ENCODE data around the gene PCDHGA11.
"Not testable (repeated sequence)": the region's sequence is repeated elsewhere in the genome, so short reads cannot be mapped to it uniquely, and the experiment has no call there.

PCDHGA11 gene

DNA sequence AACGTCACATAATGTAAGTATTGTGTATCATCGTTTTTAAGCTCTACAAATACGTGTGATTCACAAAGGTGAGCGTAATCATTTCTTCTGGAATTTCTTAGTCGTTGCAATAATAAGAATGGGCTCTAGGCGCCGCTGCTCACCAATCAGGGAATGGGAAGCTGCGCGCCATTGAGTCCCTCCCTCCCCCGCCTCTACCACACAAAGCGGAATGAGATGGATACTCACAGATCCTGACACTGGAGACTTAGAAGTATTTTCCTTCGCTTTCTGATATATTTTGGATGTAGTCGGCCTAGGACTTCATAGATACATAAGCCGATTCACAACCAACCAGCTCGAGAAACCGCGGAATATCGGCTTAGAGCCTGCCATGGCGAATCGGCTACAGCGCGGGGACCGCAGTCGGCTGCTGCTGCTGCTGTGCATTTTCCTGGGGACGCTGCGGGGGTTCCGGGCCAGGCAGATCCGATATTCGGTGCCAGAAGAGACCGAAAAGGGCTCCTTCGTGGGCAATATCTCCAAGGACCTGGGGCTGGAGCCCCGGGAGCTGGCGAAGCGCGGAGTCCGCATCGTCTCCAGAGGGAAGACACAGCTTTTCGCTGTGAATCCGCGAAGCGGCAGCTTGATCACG, at the start of gene PCDHGA11:
TSS of gene PCDHGA11 (plus strand) at position 197 of the 634 bp plus-strand sequence. CDS start at position 374, 177 bp downstream.
- no peak for DNase-seq

DNA sequence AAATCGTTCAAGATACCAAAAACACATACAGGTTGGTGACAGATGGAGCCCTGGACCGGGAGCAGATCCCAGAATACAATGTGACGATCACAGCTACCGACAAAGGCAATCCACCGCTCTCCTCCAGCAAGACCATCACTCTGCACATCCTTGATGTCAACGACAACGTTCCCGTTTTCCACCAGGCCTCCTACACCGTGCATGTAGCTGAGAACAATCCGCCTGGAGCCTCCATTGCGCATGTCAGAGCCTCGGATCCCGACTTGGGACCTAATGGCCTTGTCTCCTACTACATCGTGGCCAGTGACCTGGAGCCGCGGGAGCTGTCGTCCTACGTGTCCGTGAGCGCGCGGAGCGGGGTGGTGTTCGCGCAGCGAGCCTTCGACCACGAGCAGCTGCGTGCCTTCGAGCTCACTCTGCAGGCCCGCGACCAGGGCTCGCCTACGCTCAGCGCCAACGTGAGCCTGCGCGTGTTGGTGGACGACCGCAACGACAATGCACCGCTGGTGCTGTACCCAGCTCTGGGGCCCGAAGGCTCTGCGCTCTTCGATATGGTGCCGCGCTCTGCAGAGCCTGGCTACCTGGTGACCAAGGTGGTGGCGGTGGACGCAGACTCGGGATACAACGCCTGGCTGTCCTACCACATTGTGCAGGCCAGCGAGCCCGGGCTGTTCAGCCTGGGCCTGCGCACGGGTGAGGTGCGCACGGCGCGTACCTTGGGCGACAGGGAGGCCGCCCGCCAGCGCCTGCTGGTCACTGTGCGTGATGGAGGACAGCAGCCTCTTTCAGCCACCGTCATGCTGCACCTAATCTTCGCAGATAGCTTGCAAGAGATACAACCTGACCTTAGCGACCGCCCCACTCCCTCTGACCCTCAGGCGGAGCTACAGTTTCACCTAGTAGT, 49.0 kb upstream of the PCDHGA11 start:
- no peak for DNase-seq

DNA sequence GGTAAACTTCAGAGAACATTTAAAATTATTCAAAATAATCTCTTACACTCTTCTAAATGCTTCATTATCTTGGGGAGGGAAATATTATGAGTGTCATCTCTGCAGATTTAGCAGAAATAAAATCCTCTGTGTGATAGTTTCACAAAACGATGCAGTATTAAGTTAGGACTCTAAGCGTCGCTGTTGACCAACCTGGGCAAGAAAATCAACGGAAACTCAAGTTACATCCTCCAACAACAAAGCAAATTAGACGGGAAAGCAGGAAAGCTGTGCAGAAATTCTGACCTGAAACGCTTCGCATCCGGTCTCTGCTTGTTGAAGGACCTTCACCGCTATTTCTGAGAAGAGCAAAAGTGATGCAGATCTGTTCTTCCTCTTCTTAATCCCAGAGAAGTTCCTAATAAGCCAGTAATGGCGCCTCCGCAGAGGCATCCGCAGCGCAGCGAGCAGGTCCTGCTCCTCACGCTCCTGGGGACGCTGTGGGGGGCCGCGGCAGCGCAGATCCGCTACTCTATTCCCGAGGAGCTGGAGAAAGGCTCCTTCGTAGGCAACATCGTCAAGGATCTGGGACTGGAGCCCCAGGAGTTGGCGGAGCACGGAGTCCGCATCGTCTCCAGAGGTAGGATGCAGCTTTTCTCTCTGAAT, 47.1 kb upstream of the PCDHGA11 start, which contains the start of gene PCDHGA6:
TSS of gene PCDHGA6 (plus strand) at position 219 of the 645 bp plus-strand sequence. CDS start at position 412, 193 bp downstream.
- no peak for DNase-seq

DNA sequence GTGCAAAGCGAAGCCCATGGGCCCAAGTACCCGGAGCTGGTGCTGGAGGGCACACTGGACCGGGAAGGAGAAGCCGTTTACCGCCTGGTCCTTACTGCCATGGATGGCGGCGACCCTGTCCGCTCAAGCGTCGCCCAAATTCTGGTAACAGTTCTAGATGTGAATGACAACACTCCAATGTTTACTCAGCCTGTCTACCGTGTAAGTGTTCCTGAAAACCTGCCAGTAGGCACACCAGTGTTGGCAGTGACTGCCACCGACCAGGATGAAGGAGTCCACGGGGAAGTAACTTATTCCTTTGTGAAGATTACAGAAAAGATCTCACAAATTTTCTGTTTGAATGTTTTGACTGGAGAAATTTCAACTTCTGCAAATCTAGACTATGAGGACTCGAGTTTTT, 46.2 kb upstream of the PCDHGA11 start:
- no peak for DNase-seq

DNA sequence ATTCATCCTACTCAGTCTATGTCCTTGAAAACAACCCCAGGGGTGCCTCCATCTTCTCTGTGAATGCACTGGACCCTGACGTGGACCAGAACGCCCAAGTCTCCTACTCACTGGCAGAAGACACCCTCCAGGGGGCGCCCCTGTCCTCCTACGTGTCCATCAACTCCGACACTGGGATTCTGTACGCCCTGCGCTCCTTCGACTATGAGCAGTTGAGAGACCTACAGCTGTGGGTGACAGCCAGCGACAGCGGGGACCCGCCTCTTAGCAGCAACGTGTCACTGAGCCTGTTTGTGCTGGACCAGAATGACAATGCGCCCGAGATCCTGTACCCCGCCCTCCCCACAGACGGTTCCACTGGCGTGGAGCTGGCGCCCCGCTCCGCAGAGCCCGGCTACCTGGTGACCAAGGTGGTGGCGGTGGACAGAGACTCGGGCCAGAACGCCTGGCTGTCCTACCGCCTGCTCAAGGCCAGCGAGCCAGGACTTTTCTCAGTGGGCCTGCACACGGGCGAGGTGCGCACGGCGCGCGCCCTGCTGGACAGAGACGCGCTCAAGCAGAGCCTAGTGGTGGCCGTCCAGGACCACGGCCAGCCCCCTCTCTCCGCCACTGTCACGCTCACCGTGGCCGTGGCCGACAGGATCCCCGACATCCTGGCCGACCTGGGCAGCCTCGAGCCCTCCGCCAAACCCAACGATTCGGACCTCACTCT, 45.3 kb upstream of the PCDHGA11 start:
- DNase-seq, result not testable (repeated sequence)

DNA sequence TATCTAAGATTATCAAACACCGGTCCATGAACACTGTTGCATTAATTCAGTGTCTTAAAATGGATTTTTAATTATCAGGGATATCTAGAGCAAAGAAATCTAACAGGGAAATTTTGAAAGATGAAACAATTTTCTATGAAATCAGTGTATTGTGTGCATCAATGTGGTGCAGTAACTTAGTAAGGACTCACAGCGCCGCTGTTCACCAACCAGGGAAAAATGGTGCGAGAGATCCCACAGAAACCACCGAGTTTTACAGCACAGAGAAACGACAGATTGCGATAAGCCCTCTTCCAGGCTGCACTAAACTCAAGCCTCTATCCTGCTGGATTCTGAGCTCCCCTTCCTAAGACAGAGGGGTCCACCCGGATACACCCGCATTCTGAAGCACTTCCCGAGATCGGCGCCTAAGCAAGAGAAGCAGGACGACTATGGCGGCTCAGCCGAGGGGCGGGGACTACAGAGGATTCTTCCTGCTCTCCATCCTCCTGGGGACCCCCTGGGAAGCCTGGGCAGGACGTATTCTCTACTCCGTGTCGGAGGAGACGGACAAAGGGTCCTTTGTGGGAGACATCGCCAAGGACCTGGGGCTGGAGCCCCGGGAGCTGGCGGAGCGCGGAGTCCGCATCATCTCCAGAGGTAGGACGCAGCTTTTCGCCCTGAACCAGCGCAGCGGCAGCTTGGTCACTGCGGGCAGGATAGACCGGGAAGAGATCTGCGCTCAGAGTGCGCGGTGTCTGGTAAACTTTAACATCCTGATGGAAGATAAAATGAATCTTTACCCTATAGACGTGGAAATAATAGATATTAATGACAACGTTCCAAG, 38.2 kb upstream of the PCDHGA11 start, which contains the start of gene PCDHGA7:
TSS of gene PCDHGA7 (plus strand) at position 274 of the 826 bp plus-strand sequence. CDS start at position 432, 158 bp downstream.
- no peak for DNase-seq

DNA sequence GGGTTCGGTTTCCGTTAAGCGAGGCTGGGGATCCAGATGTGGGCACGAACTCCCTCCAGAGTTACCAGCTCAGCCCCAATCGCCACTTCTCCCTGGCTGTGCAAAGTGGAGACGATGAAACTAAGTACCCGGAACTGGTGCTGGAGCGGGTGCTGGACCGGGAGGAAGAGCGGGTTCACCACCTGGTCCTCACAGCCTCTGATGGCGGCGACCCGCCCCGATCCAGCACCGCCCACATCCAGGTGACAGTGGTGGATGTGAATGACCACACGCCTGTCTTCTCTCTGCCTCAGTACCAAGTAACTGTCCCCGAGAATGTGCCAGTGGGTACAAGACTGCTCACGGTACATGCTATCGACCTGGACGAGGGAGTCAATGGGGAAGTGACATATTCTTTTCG, 37.5 kb upstream of the PCDHGA11 start:
- DNase-seq, result no peak

DNA sequence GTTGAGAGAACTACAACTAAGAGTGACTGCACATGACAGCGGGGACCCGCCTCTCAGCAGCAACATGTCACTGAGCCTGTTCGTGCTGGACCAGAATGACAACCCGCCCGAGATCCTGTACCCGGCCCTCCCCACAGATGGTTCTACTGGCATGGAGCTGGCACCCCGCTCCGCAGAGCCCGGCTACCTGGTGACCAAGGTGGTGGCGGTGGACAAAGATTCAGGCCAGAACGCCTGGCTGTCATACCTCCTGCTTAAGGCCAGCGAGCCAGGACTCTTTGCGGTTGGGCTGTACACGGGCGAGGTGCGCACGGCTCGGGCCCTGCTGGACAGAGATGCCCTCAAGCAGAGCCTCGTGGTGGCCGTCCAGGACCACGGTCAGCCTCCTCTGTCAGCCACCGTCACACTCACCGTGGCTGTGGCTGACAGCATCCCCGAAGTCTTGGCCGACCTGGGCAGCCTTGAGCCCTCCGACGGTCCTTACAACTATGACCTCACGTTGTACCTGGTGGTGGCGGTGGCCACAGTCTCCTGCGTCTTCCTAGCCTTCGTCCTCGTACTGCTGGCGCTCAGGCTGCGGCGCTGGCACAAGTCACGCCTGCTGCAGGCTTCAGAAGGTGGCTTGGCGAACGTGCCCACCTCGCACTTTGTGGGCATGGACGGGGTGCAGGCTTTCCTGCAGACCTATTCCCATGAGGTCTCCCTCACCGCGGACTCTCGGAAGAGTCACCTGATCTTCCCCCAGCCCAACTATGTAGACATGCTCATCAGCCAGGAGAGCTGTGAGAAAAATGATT, 36.2 kb upstream of the PCDHGA11 start:
- DNase-seq, result no peak

DNA sequence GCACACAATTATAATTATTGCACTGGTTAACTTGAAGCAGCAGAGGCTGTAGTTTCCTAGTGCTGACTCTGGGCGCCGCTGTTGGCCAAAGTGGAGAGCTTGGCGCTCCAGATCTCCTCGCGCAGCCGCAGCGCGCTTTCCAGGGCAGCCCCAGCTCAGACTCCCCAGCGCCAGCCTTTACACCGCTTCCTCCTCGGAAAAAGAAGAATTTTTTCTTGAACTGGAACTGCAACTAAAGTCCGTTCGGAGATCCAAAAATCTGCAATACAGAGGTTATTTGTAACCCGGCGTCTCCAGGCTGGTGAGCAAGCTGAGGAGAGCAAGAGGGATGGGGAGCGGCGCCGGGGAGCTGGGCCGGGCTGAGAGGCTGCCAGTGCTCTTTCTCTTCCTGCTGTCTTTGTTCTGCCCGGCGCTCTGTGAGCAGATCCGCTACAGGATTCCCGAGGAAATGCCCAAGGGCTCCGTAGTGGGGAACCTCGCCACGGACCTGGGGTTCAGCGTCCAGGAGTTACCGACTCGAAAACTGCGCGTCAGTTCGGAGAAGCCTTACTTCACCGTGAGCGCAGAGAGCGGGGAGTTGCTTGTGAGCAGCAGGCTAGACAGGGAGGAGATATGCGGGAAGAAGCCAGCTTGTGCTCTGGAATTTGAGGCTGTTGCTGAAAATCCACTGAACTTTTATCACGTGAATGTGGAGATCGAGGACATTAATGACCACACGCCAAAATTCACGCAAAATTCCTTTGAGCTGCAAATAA, 33.1 kb upstream of the PCDHGA11 start, which contains the start of gene PCDHGB4:
TSS of gene PCDHGB4 (plus strand) at position 142 of the 755 bp plus-strand sequence. CDS start at position 329, 187 bp downstream.
- DNase-seq, result not testable (repeated sequence)

DNA sequence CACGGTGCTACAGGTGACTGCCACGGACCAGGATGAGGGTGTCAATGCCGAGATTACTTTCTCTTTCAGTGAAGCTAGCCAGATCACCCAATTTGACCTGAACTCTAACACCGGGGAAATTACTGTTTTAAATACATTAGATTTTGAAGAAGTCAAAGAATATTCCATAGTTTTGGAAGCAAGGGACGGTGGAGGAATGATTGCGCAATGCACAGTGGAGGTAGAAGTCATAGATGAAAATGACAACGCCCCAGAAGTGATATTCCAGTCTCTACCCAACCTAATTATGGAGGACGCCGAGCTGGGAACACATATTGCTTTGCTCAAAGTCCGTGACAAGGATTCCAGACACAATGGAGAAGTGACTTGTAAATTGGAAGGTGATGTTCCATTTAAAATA, 32.2 kb upstream of the PCDHGA11 start:
- no peak for DNase-seq

DNA sequence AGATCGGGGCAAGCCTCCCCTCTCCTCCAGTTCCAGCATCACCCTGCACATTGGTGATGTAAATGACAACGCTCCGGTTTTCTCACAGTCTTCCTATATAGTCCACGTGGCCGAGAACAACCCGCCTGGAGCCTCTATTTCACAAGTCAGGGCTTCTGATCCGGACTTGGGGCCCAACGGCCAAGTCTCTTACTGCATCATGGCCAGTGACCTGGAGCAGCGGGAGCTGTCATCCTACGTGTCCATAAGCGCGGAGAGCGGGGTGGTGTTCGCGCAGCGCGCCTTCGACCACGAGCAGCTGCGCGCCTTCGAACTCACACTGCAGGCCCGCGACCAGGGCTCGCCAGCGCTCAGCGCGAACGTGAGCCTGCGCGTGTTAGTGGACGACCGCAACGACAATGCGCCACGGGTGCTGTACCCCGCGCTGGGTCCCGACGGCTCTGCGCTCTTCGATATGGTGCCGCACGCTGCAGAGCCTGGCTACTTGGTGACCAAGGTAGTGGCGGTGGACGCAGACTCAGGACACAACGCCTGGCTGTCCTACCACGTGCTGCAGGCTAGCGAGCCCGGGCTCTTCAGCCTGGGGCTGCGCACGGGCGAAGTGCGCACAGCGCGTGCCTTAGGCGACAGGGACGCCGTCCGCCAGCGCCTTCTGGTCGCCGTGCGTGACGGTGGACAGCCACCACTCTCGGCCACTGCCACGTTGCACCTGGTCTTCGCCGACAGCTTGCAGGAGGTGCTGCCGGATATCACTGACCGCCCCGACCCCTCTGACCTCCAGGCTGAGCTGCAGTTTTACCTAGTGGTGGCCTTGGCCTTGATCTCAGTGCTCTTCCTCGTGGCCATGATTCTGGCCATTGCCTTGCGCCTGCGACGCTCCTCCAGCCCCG, 31.5 kb upstream of the PCDHGA11 start:
- DNase-seq, result no peak

DNA sequence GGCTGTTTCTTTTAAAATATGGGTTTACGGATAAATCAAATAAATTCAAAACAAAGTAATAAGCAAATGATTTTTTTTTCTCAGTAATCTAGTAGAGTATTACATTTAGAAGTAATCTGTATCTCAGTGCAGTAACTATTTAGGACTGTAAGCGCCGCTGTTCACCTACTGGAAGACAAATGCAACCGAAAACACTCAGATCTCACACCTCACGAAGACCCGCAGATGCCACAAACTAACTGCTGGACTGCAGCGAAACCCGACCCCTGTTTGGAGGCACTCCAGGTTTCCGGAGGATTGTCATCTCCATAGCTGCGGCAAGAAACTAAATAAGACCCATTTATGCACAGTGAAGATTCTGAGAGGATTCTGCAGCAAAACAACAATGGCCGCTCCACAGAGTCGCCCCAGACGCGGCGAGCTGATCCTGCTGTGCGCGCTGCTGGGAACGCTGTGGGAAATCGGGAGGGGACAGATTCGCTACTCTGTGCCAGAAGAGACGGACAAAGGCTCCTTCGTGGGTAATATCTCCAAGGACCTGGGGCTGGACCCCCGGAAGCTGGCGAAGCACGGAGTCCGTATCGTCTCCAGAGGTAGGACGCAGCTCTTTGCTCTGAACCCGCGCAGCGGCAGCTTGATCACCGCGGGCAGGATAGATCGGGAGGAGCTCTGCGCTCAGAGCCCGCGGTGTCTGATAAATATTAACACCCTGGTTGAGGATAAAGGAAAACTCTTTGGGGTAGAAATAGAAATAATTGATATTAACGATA, 28.2 kb upstream of the PCDHGA11 start, which contains the start of gene PCDHGA8:
TSS of gene PCDHGA8 (plus strand) at position 205 of the 770 bp plus-strand sequence. CDS start at position 386, 181 bp downstream.
- DNase-seq, result no peak

DNA sequence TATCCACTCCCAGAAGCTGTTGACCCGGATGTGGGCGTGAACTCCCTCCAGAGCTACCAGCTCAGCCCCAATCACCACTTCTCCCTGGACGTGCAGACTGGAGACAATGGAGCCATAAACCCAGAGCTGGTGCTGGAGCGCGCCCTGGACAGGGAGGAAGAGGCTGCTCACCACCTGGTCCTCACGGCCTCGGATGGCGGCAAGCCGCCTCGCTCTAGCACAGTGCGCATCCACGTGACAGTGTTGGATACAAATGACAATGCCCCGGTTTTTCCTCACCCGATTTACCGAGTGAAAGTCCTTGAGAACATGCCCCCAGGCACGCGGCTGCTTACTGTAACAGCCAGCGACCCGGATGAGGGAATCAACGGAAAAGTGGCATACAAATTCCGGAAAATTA, 27.6 kb upstream of the PCDHGA11 start:
- no peak for DNase-seq

DNA sequence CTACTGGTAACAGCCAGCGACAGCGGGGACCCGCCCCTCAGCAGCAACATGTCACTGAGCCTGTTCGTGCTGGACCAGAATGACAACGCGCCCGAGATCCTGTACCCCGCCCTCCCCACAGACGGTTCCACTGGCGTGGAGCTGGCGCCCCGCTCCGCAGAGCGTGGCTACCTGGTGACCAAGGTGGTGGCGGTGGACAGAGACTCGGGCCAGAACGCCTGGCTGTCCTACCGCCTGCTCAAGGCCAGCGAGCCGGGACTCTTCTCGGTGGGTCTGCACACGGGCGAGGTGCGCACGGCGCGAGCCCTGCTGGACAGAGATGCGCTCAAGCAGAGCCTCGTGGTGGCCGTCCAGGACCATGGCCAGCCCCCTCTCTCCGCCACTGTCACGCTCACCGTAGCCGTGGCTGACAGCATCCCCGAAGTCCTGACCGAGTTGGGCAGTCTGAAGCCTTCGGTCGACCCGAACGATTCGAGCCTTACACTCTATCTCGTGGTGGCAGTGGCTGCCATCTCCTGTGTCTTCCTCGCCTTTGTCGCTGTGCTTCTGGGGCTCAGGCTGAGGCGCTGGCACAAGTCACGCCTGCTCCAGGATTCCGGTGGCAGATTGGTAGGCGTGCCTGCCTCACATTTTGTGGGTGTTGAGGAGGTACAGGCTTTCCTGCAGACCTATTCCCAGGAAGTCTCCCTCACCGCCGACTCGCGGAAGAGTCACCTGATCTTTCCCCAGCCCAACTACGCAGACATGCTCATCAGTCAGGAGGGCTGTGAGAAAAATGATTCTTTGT, 26.3 kb upstream of the PCDHGA11 start:
- not testable (repeated sequence) for DNase-seq

DNA sequence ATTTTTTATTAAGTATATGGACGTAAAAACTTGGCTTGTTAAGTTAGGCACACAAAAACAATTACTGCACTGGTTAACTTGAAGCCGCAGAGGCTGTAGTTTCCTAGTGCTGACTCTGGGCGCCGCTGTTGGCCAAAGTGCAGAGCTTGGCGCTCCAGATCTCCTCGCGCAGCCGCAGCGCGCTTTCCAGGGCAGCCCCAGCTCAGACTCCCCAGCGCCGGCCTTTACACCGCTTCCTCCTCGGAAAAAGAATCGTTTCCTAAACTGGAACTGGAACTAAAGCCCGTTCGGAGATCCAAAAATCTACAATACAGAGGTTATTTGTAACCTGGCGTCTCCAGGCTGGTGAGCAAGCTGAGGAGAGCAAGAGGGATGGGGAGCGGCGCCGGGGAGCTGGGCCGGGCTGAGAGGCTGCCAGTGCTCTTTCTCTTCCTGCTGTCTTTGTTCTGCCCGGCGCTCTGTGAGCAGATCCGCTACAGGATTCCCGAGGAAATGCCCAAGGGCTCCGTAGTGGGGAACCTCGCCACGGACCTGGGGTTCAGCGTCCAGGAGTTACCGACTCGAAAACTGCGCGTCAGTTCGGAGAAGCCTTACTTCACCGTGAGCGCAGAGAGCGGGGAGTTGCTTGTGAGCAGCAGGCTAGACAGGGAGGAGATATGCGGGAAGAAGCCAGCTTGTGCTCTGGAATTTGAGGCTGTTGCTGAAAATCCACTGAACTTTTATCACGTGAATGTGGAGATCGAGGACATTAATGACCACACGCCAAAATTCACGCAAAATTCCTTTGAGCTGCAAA, 22.9 kb upstream of the PCDHGA11 start, which contains the start of gene PCDHGB5:
TSS of gene PCDHGB5 (plus strand) at position 192 of the 796 bp plus-strand sequence. CDS start at position 373, 181 bp downstream.
- not testable (repeated sequence) for DNase-seq

DNA sequence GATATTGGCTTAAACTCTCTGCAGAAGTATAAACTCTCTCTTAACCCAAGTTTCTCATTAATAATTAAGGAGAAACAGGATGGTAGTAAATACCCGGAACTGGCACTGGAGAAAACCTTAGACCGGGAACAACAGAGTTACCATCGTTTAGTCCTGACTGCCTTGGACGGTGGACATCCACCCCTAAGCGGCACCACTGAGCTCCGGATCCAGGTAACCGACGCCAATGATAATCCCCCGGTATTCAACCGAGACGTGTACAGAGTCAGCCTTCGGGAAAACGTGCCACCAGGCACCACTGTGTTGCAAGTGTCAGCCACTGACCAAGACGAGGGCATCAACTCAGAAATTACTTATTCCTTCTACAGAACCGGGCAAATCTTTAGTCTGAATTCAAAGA, 22.2 kb upstream of the PCDHGA11 start:
- no peak for DNase-seq

Data from activated CD8-positive, alpha-beta memory T cell treated with anti-CD3 and anti-CD28 coated beads, Interleukin-2, amount 50 U/mL, for 4 hours (primary cell).